Esophagus muscularis mucosa (tissue), 4 donors: Measurements from ENCODE around the gene LRGUK.

Experiments used
- EP300 ChIP-seq: sonication (generic); formaldehyde crosslinking; IDR thresholded peaks from one replicate; pipeline ENCODE4 v1.6.1; 2017; ENCODE audit warnings: antibody characterized with exemption
- POLR2A ChIP-seq: fragments of 450-650 bp; IDR thresholded peaks from one replicate; pipeline ENCODE4 v1.6.1; 2017; ENCODE audit warnings: antibody characterized with exemption, moderate library complexity, mild to moderate bottlenecking, low read depth
- POLR2AphosphoS5 ChIP-seq, 2 donors: sonication (generic); formaldehyde crosslinking; IDR thresholded peaks; one replicate each; pipeline ENCODE4 v1.6.1; 2017; ENCODE audit warnings: antibody characterized with exemption in 2 of 2
- TF ChIP-seq, protein P1 (sequence below), 3 experiments: fragments of 200-600 bp in 2 of 3; fragments of 450-650 bp in 1 of 3; sonication (generic) in 2 of 3; IDR thresholded peaks; one replicate each; pipeline ENCODE4 v1.5.1; 2017 to 2019; ENCODE audit warnings: antibody characterized with exemption in 3 of 3, mild to moderate bottlenecking in 2 of 3, moderate library complexity in 1 of 3

DNA sequence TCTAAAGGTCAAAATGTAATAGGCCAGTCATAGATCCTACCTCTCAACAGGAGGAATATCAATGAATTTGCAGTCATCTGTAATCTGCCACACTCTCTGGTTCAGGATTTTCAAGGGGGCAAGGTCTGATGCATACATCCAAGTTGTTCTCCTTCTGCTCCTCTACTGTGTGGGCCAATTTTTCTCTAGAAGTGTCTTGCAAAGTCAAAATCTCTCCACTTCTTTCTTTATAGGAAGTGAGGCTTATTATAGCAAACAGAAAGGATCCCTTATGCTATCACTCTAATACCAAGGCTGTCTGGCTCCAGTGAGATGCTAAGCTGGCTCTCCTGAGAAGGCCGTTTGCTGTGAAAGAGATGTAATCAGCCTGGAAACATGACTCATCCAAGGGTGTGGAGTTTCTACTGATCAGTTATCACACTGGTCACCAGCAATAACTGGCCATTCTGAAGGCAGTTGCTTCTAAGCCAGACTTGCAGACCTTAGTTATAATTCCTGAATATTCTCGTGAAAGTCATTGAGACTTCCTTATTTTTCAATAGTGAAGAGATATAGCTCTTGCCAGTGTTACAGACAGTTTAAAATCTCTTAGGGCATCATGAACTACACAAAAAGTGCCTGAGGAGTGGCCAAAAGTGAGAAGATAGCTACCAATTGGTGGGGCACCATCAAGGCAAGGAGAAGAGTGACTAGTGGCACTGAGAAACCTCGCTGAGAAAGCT, 43.2 kb upstream of the LRGUK start:
- TF ChIP-seq, protein P1, sequence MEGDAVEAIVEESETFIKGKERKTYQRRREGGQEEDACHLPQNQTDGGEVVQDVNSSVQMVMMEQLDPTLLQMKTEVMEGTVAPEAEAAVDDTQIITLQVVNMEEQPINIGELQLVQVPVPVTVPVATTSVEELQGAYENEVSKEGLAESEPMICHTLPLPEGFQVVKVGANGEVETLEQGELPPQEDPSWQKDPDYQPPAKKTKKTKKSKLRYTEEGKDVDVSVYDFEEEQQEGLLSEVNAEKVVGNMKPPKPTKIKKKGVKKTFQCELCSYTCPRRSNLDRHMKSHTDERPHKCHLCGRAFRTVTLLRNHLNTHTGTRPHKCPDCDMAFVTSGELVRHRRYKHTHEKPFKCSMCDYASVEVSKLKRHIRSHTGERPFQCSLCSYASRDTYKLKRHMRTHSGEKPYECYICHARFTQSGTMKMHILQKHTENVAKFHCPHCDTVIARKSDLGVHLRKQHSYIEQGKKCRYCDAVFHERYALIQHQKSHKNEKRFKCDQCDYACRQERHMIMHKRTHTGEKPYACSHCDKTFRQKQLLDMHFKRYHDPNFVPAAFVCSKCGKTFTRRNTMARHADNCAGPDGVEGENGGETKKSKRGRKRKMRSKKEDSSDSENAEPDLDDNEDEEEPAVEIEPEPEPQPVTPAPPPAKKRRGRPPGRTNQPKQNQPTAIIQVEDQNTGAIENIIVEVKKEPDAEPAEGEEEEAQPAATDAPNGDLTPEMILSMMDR (IDR thresholded peaks at IDR 0.05), result no peak
- TF ChIP-seq POLR2A (no peak), POLR2AphosphoS5 (IDR thresholded peaks at IDR 0.05) (no peak), EP300 (no peak)
